Brain microvascular endothelial cell (primary cell): ENCODE data around the gene PLSCR2.
"Not testable (repeated sequence)": the region's sequence is repeated elsewhere in the genome, so short reads cannot be mapped to it uniquely, and the experiment has no call there.

Source experiments
- DNase-seq: peaks from one replicate; pipeline ENCODE4 v3.0.0-alpha.2; 2020
- H3K27ac ChIP-seq: fragments of 250-450 bp; sonication (Bioruptor Pico); 2 replicates; pipeline ENCODE4 v1.5.1; 2020; ENCODE audit warnings: mild to moderate bottlenecking, moderate library complexity
- H3K27me3 ChIP-seq: fragments of 250-450 bp; sonication (Bioruptor Pico); replicated peaks from 2 replicates; pipeline ENCODE4 v1.5.1; 2020; ENCODE audit warnings: mild to moderate bottlenecking
- H3K36me3 ChIP-seq: fragments of 250-450 bp; sonication (Bioruptor Pico); replicated peaks from 2 replicates; pipeline ENCODE4 v1.5.1; 2020; ENCODE audit warnings: mild to moderate bottlenecking
- H3K4me3 ChIP-seq: 2 replicates; pipeline ENCODE4 v1.5.1; 2011; ENCODE audit warnings: low read depth, mild to moderate bottlenecking, control low read depth, low read length, moderate library complexity
- CTCF ChIP-seq: IDR thresholded peaks from 2 replicates; pipeline ENCODE4 v1.5.1; 2011; ENCODE audit warnings: low read depth, mild to moderate bottlenecking, moderate library complexity, low read length, control low read depth, inconsistent platforms; ENCODE audit errors: missing control alignments
- in situ Hi-C: cut with HindIII; loops from 2 replicates; pipeline ENCODE4 v1.10.0; 2017; ENCODE audit warnings: low sequenced_read_pairs, low pct_ligation_motif_present

Gene PLSCR2

DNA sequence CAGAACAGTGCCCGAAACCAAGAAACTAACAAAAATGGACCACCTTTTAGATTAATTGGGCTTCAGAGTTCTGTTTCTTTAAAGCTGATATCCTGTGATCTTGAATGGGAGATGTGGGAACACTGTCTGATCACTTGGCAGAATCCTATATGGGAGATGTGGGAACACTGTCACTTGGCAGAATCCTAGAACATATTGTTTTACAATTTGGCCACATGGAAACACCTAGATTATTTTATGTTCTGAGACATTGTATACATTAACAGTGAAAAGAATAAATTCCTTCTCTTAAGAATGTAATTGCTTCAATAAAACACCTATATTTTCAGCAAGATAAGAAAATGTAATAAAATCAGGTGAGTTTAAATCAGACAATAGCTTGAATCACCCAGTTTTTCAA, 30.3 kb upstream of the PLSCR2 start:
- in situ Hi-C loops, result no loop called here
- no peaks in the 10 kb centered on the region for H3K27me3 ChIP-seq
- no peak overlapping the region for H3K27ac ChIP-seq
- no peaks in the 10 kb centered on the region for H3K36me3 ChIP-seq
- TF ChIP-seq CTCF, result no peak
- no peak overlapping the region for H3K4me3 ChIP-seq
- DNase-seq, result no peak

- in situ Hi-C loops, result no loop called here
- H3K36me3 ChIP-seq, result no peaks in the 10 kb centered on the region
- no peak for TF ChIP-seq CTCF
- no peak overlapping the region for H3K4me3 ChIP-seq
- no peak for DNase-seq
- no peaks in the 10 kb centered on the region for H3K27me3 ChIP-seq
- no peak overlapping the region for H3K27ac ChIP-seq
Measured at GRCh38 chr3:146498002-146498736, 28.8 kb upstream of the PLSCR2 start.

DNA sequence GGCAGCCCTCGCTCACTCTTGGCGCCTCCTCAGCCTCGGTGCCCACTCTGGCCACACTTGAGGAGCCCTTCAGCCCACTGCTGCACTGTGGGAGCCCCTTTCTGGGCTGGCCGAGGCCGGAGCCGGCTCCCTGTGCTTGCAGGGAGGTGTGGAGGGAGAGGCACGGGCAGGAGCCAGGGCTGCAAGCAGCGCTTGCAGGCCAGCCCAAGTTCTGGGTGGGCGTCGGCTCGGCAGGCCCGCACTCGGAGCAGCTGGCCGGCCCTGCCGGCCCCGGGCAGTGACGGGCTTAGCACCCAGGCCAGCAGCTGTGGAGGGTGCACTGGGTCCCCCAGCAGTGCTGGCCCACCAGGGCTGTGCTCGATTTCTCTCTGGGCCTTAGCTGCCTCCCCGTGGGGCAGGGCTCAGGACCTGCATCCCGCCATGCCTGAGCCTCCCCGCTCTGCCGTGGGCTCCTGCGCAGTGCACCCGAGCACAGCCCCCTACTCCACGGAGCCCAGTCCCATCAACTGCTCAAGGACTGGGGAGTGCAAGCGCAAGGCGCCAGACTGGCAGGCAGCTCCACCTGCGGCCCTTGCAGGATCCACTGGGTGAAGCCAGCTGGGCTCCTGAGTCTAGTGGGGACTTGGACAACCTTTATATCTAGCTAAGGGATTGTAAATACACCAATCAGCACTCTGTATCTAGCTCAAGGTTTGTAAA, 27.9 kb upstream of the PLSCR2 start:
- H3K27ac ChIP-seq, DNase-seq, H3K36me3 ChIP-seq, H3K4me3 ChIP-seq, in situ Hi-C loops, H3K27me3 ChIP-seq: not testable (repeated sequence)

- no peak overlapping the region for H3K27ac ChIP-seq
- no peak overlapping the region for H3K4me3 ChIP-seq
- no peak for DNase-seq
- TF ChIP-seq CTCF, result no peak
- H3K27me3 ChIP-seq, result no peaks in the 10 kb centered on the region
- no peaks in the 10 kb centered on the region for H3K36me3 ChIP-seq
- in situ Hi-C loops, result no loop called here
Measured at GRCh38 chr3:146496726-146497125, 27.4 kb upstream of the PLSCR2 start.

DNA sequence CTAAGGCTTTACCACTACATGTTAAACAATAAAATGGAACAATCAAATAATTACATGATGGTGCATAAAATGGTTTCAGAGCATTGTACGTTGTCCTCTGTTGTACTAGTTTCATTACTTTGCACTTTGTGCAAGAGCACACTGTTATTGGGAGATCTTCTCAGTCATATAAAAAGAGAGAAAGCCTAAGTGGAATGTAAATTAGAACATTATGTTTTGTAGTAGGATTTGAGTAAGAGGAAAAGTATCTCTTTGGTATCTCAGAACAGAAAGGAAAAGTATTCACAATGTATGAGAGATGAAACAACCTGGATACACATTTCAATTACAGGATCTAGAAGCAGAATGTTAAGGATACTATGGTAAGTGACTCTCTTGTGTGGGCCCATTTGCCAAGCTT, 26.9 kb upstream of the PLSCR2 start:
- no peak overlapping the region for H3K27ac ChIP-seq
- H3K27me3 ChIP-seq, result no peaks in the 10 kb centered on the region
- H3K4me3 ChIP-seq, result no peak overlapping the region
- H3K36me3 ChIP-seq, result no peaks in the 10 kb centered on the region
- in situ Hi-C loops, result no loop called here
- no peak for TF ChIP-seq CTCF
- no peak for DNase-seq

- TF ChIP-seq CTCF, result no peak
- H3K36me3 ChIP-seq, result no peaks in the 10 kb centered on the region
- in situ Hi-C loops, result no loop called here
- H3K4me3 ChIP-seq, result no peak overlapping the region
- H3K27me3 ChIP-seq, result no peaks in the 10 kb centered on the region
- no peak overlapping the region for H3K27ac ChIP-seq
- no peak for DNase-seq
Measured at GRCh38 chr3:146493761-146494160, 24.4 kb upstream of the PLSCR2 start.
